GM12891 (cell line): ENCODE results near the gene VPS26B.

Source experiments
- DNase-seq: peaks from one replicate; pipeline ENCODE4 v3.0.0; 2011; ENCODE audit warnings: low spot score; ENCODE audit not compliant: insufficient read length
- FAIRE-seq: peaks from 2 replicates; lab custom pipeline; 2011; peaks lifted over from hg19 to GRCh38; lab: Jason Lieb, UNC
- PAX5 ChIP-seq: IDR thresholded peaks from 2 replicates; pipeline ENCODE4 v1.6.1; 2011; ENCODE audit warnings: low read length, moderate library complexity, mild to moderate bottlenecking; ENCODE audit not compliant: insufficient read depth, severe bottlenecking
- POLR2A ChIP-seq: IDR thresholded peaks from 2 replicates; pipeline ENCODE4 v1.6.1; 2011; ENCODE audit warnings: low read depth, low read length, control low read depth
- POLR2AphosphoS5 ChIP-seq: IDR thresholded peaks from 2 replicates; pipeline ENCODE4 v1.6.1; 2011; ENCODE audit warnings: low read depth, low read length, control low read depth
- POU2F2 ChIP-seq: IDR thresholded peaks from 2 replicates; pipeline ENCODE4 v1.6.1; 2011; ENCODE audit warnings: low read depth, mild to moderate bottlenecking, control low read depth, low read length, moderate library complexity
- SPI1 ChIP-seq: IDR thresholded peaks from 2 replicates; pipeline ENCODE4 v1.6.1; 2011; ENCODE audit warnings: low read depth, low read length, control low read depth
- TAF1 ChIP-seq: IDR thresholded peaks from 2 replicates; pipeline ENCODE4 v1.6.1; 2011; ENCODE audit warnings: low read depth, low read length, control low read depth

The VPS26B gene

GRCh38 chr11:134244593-134244992 lies 20.1 kb downstream of the VPS26B start:
- FAIRE-seq (peak; percentile 81), DNase-seq (peak; percentile 51)
- TF ChIP-seq SPI1, result no peak
- TF ChIP-seq TAF1, result no peak
- no peak for TF ChIP-seq POLR2A
- no peak for TF ChIP-seq POU2F2
- no peak for TF ChIP-seq PAX5
- TF ChIP-seq POLR2AphosphoS5, result no peak

DNA sequence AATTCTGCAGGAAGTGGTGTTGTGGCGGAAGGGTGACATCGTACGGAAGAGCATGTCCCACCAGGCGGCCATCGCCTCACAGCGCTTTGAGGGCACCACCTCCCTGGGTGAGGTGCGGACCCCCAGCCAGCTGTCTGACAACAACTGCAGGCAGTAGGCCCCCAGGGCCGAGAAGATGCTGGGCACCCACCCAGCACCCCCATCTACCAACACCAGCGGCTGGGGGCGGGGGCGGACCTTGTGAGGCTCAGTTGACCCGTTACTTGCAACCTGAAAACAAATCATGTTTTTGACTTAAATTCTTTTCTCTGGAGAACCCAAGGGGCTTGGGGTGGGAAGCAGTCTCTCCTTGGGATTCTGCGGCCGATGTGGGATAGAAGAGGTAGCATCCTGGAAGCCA lies 21.0 kb downstream of the VPS26B start:
- FAIRE-seq (no peak), DNase-seq (no peak)
- TF ChIP-seq POU2F2 (no peak), PAX5 (no peak), TAF1 (no peak), SPI1 (no peak)

DNA sequence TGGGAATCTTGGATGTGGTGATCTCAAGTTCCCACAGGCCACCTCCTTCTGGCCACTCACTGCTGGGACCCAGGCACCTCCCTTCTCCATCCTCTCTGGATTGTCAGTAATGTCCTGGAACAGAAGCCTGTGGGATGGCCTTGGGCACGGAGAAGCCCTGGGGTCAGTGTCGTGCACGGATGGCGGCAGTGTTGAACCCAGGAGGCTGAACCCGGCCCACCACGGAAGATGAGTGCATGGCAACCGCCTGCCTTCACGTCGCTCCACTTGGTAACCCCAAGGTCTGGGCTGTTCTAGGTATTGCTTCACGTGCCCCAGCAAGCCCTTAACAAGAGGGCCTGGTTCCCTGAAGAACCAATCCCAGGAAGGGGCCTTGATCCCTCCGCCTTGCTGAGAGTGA lies 21.6 kb downstream of the VPS26B start:
- DNase-seq (no peak), FAIRE-seq (no peak)
- TF ChIP-seq POLR2A, result no peak
- TF ChIP-seq PAX5, result no peak
- TF ChIP-seq SPI1, result no peak
- no peak for TF ChIP-seq POU2F2
- no peak for TF ChIP-seq POLR2AphosphoS5
- TF ChIP-seq TAF1, result no peak

DNA sequence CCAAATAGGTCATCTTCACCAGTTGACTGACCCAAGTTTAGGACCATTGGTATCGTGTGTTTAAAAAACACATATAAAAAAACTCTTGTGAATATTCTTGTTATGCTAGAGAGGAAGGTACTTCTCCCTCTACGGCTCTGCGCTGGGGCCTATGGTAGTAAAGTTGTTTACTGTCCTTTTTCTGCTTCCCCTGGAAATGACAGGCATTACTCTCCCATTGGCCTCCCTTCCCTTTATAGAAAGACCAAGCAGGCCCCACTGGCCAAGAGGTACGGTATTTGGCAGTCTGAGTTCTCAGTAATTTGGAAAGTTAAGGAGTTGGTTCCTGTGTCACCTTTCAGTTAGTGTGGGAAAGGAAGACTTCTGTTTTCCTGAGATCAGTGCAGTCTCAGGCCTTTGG lies 22.2 kb downstream of the VPS26B start:
- FAIRE-seq (no peak), DNase-seq (no peak)
- TF ChIP-seq TAF1 (no peak), POLR2A (no peak), POLR2AphosphoS5 (no peak), PAX5 (no peak), POU2F2 (no peak), SPI1 (no peak)

DNA sequence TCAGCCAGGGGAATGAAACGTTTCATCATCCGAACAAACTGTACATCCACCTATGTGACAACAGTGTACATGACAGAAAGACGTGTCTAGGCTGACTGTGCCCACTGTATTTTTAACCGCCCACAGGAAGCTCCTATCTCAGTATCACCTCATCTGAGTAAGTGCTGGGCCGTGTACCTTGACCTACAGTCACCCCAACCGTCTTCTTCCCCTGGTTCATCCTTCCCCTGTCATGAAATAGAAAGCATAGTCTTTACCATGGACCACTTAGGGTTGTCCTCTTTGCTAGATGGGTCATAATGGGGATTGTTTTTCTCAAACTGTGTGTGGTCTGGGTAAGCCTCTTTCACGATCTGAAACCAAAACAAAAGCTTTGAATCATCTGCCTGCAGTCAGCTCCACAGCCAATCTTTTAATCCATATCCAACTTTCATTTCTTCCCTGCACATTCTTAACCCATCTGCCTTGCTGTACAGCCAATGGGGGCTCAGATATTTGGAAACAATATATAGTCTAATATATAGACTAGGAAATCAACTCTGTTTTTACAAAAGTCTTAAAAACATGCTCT lies 24.5 kb downstream of the VPS26B start:
- TF ChIP-seq SPI1 (no peak), PAX5 (no peak), TAF1 (no peak), POLR2A (no peak), POU2F2 (no peak), POLR2AphosphoS5 (no peak)
- DNase-seq (no peak), FAIRE-seq (no peak)

GRCh38 chr11:134250246-134250645 lies 25.8 kb downstream of the VPS26B start:
- no peak for DNase-seq
- no peak for FAIRE-seq

GRCh38 chr11:134250675-134251074 lies 26.2 kb downstream of the VPS26B start:
- FAIRE-seq (no peak), DNase-seq (no peak)
- TF ChIP-seq TAF1, result no peak
- TF ChIP-seq POLR2AphosphoS5, result no peak
- no peak for TF ChIP-seq POU2F2
- no peak for TF ChIP-seq POLR2A
- no peak for TF ChIP-seq SPI1
- TF ChIP-seq PAX5, result no peak

More at GRCh38 chr11:134250246-134250645, 25.8 kb downstream of the VPS26B start:
- TF ChIP-seq TAF1 (no peak), SPI1 (no peak)

DNA sequence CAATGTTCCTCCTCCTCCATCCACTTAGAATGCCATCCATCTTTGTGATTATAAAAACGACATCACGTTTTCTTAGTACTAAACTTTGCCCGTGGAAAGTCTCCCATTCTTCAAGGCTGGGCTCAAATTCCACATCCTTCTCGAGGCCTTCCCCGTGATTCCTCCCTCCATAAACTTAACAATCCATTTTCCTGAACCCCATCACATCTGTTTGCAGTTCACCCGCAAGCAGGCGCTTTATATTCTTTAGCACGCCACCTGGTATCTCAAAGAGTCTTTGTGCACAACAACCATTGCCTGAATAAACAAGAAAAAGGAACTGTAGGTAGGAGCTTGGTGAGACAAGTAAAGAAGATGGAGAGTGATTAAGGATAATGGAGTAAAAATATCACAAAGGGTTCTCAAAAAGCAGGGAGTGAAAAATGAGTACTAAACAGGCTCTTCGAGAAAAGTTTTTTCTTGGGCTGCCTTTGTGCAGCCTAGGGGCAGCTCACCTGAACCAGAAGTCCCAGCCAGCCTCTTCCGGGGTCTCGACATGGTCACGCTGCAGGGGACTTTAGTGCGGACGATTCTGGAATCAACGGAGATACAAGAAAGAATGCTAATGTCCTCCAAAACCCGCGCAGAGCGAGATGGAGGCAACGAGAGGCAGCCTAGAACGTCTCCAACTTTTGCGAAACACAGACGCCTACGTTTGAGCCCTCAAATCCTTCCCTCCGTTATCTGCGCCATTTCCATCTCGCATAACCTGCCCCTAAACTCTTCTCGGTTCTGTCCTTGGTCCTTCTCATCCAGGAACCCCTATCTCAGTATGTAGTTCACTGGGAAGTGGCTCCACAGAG lies 28.1 kb downstream of the VPS26B start:
- FAIRE-seq, result no peak
- no peak for TF ChIP-seq POLR2AphosphoS5
- TF ChIP-seq POU2F2, result no peak
- no peak for DNase-seq

DNA sequence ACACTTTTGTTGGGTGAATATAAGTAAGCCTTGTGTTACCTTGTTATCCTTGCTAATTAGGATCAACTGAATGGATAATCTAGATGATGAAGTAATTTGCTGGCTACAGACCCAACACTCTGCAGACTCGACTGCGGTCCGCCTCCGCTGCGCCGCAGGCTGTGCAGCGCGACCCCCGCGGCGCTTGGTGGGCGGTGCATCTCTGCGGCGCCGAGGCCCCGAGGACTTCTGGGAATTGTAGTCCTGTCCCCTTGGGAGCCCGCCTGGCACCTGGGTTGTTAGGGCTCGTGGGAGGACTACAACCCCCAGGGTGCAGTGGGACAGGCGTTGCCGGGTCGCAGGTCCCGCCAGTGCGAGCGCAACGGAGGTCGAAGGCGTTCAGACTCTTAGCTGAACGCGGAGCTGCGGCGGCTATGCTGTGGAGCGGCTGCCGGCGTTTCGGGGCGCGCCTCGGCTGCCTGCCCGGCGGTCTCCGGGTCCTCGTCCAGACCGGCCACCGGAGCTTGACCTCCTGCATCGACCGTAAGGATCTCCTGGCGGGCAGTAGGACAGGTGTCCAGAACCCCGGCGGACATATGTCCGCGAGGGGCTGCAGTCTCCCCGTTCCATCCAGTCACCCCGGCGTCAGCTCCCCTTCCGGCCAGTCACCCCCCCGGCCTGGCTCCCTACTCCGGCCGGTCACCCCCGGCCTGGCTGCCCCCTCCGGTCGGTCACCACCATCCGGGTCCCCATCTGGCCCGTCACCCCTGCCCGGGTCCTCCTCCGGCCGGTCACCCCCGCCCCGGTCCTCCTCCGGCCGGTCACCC lies 28.9 kb downstream of the VPS26B start, which contains the start of the genes ACAD8 and THYN1:
ACAD8 (plus strand) TSS at position 381 of the 806 bp plus-strand sequence; CDS start at position 414, 33 bp downstream.
THYN1 (minus strand) TSS at position 165 of the 806 bp plus-strand sequence. CDS start 470 bp downstream, outside the sequence.
- peak; percentile 96 for DNase-seq
- TF ChIP-seq POU2F2, result no peak
- peak; percentile 79 for TF ChIP-seq POLR2A
- TF ChIP-seq TAF1, result peak; percentile 57; the same call in 1 of the 2 replicates
- no peak for TF ChIP-seq PAX5
- TF ChIP-seq POLR2AphosphoS5, result peak; percentile 52; the same call in 1 of the 2 replicates
- peak; percentile 95 for FAIRE-seq
